Activated naive CD8-positive, alpha-beta T cell treated with anti-CD3 and anti-CD28 coated beads, Interleukin-2, amount 50 U/mL, for 24 hours (primary cell): Measurements from ENCODE around the gene SALL4.
"Not testable (repeated sequence)": the region's sequence is repeated elsewhere in the genome, so short reads cannot be mapped to it uniquely, and the experiment has no call there.

Experiments
- ATAC-seq: fragments of 150-1000 bp; cut with Tn5 transposase; one replicate; pipeline ENCODE4 v1.10.0; 2021
- DNase-seq: peaks from one replicate; pipeline ENCODE4 v3.0.0; 2021
- H3K27ac Mint-ChIP-seq: one replicate; pipeline ENCODE4 v1.8.0; 2021; ENCODE audit warnings: mild to moderate bottlenecking, mixed read lengths
- H3K27me3 Mint-ChIP-seq: one replicate; pipeline ENCODE4 v1.8.0; 2021; ENCODE audit warnings: mixed read lengths
- H3K36me3 Mint-ChIP-seq: one replicate; pipeline ENCODE4 v1.8.0; 2021; ENCODE audit warnings: low read depth, mixed read lengths
- H3K4me1 Mint-ChIP-seq: one replicate; pipeline ENCODE4 v1.8.0; 2021; ENCODE audit warnings: mixed read lengths
- H3K4me3 Mint-ChIP-seq: one replicate; pipeline ENCODE4 v1.8.0; 2021; ENCODE audit warnings: mild to moderate bottlenecking, moderate library complexity, mixed read lengths
- H3K9me3 Mint-ChIP-seq: one replicate; pipeline ENCODE4 v1.8.0; 2021; ENCODE audit warnings: mixed read lengths

SALL4 gene

GRCh38 chr20:51765381-51765780 is 36.9 kb downstream of the SALL4 start:
- peaks cover 38% of the 10 kb centered on the region for H3K27me3 Mint-ChIP-seq
- ATAC-seq, H3K9me3 Mint-ChIP-seq, H3K27ac Mint-ChIP-seq, H3K4me1 Mint-ChIP-seq, H3K4me3 Mint-ChIP-seq, DNase-seq, H3K36me3 Mint-ChIP-seq: not testable (repeated sequence)

- no peak for ATAC-seq
- H3K27me3 Mint-ChIP-seq, result peaks cover 29% of the 10 kb centered on the region
- H3K4me3 Mint-ChIP-seq, result no peak overlapping the region
- peaks cover 2% of the 10 kb centered on the region for H3K36me3 Mint-ChIP-seq
- H3K4me1 Mint-ChIP-seq, result peaks cover 7% of the 10 kb centered on the region
- DNase-seq, result no peak
- H3K9me3 Mint-ChIP-seq, result no peaks in the 10 kb centered on the region
- H3K27ac Mint-ChIP-seq, result no peak overlapping the region
Measured at GRCh38 chr20:51763965-51764602, 38.2 kb downstream of the SALL4 start.

GRCh38 chr20:51760905-51761546 is 41.3 kb downstream of the SALL4 start:
- no peak overlapping the region for H3K27ac Mint-ChIP-seq
- no peaks in the 10 kb centered on the region for H3K9me3 Mint-ChIP-seq
- no peaks in the 10 kb centered on the region for H3K36me3 Mint-ChIP-seq
- ATAC-seq (no peak), DNase-seq (no peak)
- no peak overlapping the region for H3K4me3 Mint-ChIP-seq
- peaks cover 11% of the 10 kb centered on the region for H3K27me3 Mint-ChIP-seq
- no peaks in the 10 kb centered on the region for H3K4me1 Mint-ChIP-seq

- no peaks in the 10 kb centered on the region for H3K9me3 Mint-ChIP-seq
- no peaks in the 10 kb centered on the region for H3K4me1 Mint-ChIP-seq
- DNase-seq (no peak), ATAC-seq (no peak)
- no peak overlapping the region for H3K27ac Mint-ChIP-seq
- peaks cover 6% of the 10 kb centered on the region for H3K27me3 Mint-ChIP-seq
- no peaks in the 10 kb centered on the region for H3K36me3 Mint-ChIP-seq
- H3K4me3 Mint-ChIP-seq, result no peak overlapping the region
Measured at GRCh38 chr20:51759769-51760510, 42.4 kb downstream of the SALL4 start.

GRCh38 chr20:51758978-51759544 is 43.3 kb downstream of the SALL4 start:
- H3K36me3 Mint-ChIP-seq, result no peaks in the 10 kb centered on the region
- peaks cover 2% of the 10 kb centered on the region for H3K27me3 Mint-ChIP-seq
- no peaks in the 10 kb centered on the region for H3K4me1 Mint-ChIP-seq
- no peak overlapping the region for H3K27ac Mint-ChIP-seq
- DNase-seq (no peak), ATAC-seq (no peak)
- H3K4me3 Mint-ChIP-seq, result no peak overlapping the region
- H3K9me3 Mint-ChIP-seq, result no peaks in the 10 kb centered on the region

- H3K9me3 Mint-ChIP-seq, result no peaks in the 10 kb centered on the region
- no peak overlapping the region for H3K27ac Mint-ChIP-seq
Measured at GRCh38 chr20:51757226-51757625, 45.1 kb downstream of the SALL4 start.

GRCh38 chr20:51756653-51757052 is 45.7 kb downstream of the SALL4 start:
- no peaks in the 10 kb centered on the region for H3K9me3 Mint-ChIP-seq
- DNase-seq, result no peak
- no peak overlapping the region for H3K27ac Mint-ChIP-seq
- no peaks in the 10 kb centered on the region for H3K27me3 Mint-ChIP-seq
- ATAC-seq, result no peak
- H3K4me1 Mint-ChIP-seq, result no peaks in the 10 kb centered on the region
- no peaks in the 10 kb centered on the region for H3K36me3 Mint-ChIP-seq
- H3K4me3 Mint-ChIP-seq, result no peak overlapping the region

More at GRCh38 chr20:51757226-51757625, 45.1 kb downstream of the SALL4 start:
- H3K4me1 Mint-ChIP-seq, result no peaks in the 10 kb centered on the region
- no peaks in the 10 kb centered on the region for H3K27me3 Mint-ChIP-seq
- ATAC-seq (no peak), DNase-seq (no peak)
- H3K4me3 Mint-ChIP-seq, result no peak overlapping the region
- H3K36me3 Mint-ChIP-seq, result no peaks in the 10 kb centered on the region

- not testable (repeated sequence) for H3K36me3 Mint-ChIP-seq, H3K9me3 Mint-ChIP-seq, DNase-seq, H3K27me3 Mint-ChIP-seq, H3K27ac Mint-ChIP-seq, H3K4me3 Mint-ChIP-seq, ATAC-seq, H3K4me1 Mint-ChIP-seq
Measured at GRCh38 chr20:51753220-51753619, 49.1 kb downstream of the SALL4 start.

- Mint-ChIP-seq H3K27me3 (no peaks in the 10 kb centered on the region), H3K27ac (no peak overlapping the region), H3K36me3 (no peaks in the 10 kb centered on the region), H3K9me3 (no peaks in the 10 kb centered on the region), H3K4me3 (no peak overlapping the region), H3K4me1 (peaks cover 4% of the 10 kb centered on the region)
- DNase-seq (no peak), ATAC-seq (no peak)
Measured at GRCh38 chr20:51752343-51752951, 49.9 kb downstream of the SALL4 start.

GRCh38 chr20:51750770-51751388 is 51.4 kb downstream of the SALL4 start:
- ATAC-seq (no peak), DNase-seq (no peak)
- Mint-ChIP-seq H3K4me1 (peaks cover 4% of the 10 kb centered on the region), H3K4me3 (no peak overlapping the region), H3K27ac (no peak overlapping the region), H3K27me3 (peaks cover 1% of the 10 kb centered on the region), H3K36me3 (no peaks in the 10 kb centered on the region), H3K9me3 (peaks cover under 1% of the 10 kb centered on the region)

GRCh38 chr20:51750037-51750769 is 52.1 kb downstream of the SALL4 start:
- ATAC-seq (peak; percentile 89), DNase-seq (peak; percentile 37)
- Mint-ChIP-seq H3K27ac (no peak overlapping the region), H3K36me3 (no peaks in the 10 kb centered on the region), H3K4me3 (no peak overlapping the region), H3K4me1 (peaks cover 4% of the 10 kb centered on the region), H3K27me3 (peaks cover 5% of the 10 kb centered on the region), H3K9me3 (peaks cover 5% of the 10 kb centered on the region)

GRCh38 chr20:51749674-51750036 is 52.7 kb downstream of the SALL4 start:
- Mint-ChIP-seq H3K27ac (no peak overlapping the region), H3K9me3 (peaks cover 5% of the 10 kb centered on the region)
- no peak for DNase-seq

GRCh38 chr20:51747182-51747911 is 55.0 kb downstream of the SALL4 start:
- H3K27ac Mint-ChIP-seq, result no peak overlapping the region
- H3K36me3 Mint-ChIP-seq, result no peaks in the 10 kb centered on the region
- H3K4me3 Mint-ChIP-seq, result no peak overlapping the region
- ATAC-seq, result no peak
- peaks cover 5% of the 10 kb centered on the region for H3K9me3 Mint-ChIP-seq
- peaks cover 5% of the 10 kb centered on the region for H3K27me3 Mint-ChIP-seq
- no peak for DNase-seq
- peaks cover 4% of the 10 kb centered on the region for H3K4me1 Mint-ChIP-seq

More at GRCh38 chr20:51749674-51750036, 52.7 kb downstream of the SALL4 start:
- Mint-ChIP-seq H3K4me1 (peaks cover 4% of the 10 kb centered on the region), H3K4me3 (no peak overlapping the region), H3K27me3 (peaks cover 5% of the 10 kb centered on the region), H3K36me3 (no peaks in the 10 kb centered on the region)
- no peak for ATAC-seq
